ENCODE measurements around the gene ABHD17C.

The ABHD17C gene

GRCh38 chr15:80789296-80789695 is 94.2 kb downstream of the ABHD17C start:
- Histone ChIP-seq H3K9me3 (ENCODE audit: insufficient read depth, low read depth, low read length) (no peaks in the 10 kb centered on the region), H3K4me3 (ENCODE audit: low read length) (no peak overlapping the region), H3K27me3 (ENCODE audit: insufficient read depth, low read length) (no peaks in the 10 kb centered on the region), H3K4me1 (ENCODE audit: insufficient read depth, low read length) (no peaks in the 10 kb centered on the region; the same call in 1 of the 2 replicates), H3K36me3 (ENCODE audit: insufficient read depth, low read length) (no peaks in the 10 kb centered on the region), H3K9ac (ENCODE audit: low read depth, low read length) (no peak overlapping the region), H3K27ac (ENCODE audit: low read depth, low read length) (no peak overlapping the region)
- WGBS, result 76% methylated on average over 3 of the region's 5 CpGs

DNA sequence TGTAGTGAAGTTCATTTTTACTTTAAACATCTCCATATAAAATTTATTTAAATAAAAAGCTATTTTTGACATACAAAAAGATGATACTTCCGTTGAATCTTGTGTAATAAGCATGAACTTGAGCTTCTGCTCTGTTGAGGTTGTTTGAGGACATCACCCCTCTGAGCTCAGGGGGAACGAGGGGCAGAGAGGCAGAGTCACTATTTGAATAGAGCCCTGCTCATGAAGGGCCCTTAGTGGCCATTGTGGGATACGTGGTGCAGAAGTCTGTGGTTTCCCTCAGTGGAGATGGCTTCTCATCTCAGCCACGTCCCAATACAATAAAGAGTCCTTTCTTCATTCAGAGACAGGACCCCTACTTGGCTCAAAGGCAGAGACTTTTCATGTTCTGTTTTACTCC is 94.7 kb downstream of the ABHD17C start:
- Histone ChIP-seq H3K36me3 (ENCODE audit: insufficient read depth, low read length) (no peaks in the 10 kb centered on the region), H3K4me1 (ENCODE audit: insufficient read depth, low read length) (no peaks in the 10 kb centered on the region; the same call in 1 of the 2 replicates), H3K27ac (ENCODE audit: low read depth, low read length) (no peak overlapping the region), H3K9ac (ENCODE audit: low read depth, low read length) (no peak overlapping the region), H3K9me3 (ENCODE audit: insufficient read depth, low read depth, low read length) (no peaks in the 10 kb centered on the region), H3K4me3 (ENCODE audit: low read length) (no peak overlapping the region), H3K27me3 (ENCODE audit: insufficient read depth, low read length) (no peaks in the 10 kb centered on the region)
- 92% methylated on average over 4 of the region's 4 CpGs for WGBS

DNA sequence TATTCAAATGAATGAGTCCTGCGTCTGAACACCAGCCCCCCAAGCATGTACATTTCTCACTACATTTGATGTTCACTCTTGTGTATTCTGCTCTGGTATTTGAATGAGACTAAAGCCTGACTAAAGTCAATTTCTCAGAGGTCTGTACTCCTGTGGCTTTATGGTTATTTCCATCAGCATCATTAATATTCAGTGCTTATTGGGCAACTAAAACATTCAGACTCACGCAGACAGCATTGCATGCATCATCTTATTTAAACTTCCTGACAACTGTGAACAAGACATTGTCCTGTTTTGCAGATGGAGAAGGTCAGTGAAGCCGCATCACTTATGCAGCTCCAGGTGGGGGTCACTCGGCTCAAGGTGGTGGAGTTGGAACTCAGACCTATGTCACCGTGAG is 95.1 kb downstream of the ABHD17C start:
- Histone ChIP-seq H3K36me3 (ENCODE audit: insufficient read depth, low read length) (no peaks in the 10 kb centered on the region), H3K27ac (ENCODE audit: low read depth, low read length) (no peak overlapping the region)

GRCh38 chr15:80791004-80791403 is 95.9 kb downstream of the ABHD17C start:
- no peak overlapping the region for H3K27ac ChIP-seq (ENCODE audit: low read depth, low read length)
- H3K9ac ChIP-seq (ENCODE audit: low read depth, low read length), result no peak overlapping the region
- no peak overlapping the region for H3K4me3 ChIP-seq (ENCODE audit: low read length)
- H3K9me3 ChIP-seq (ENCODE audit: insufficient read depth, low read depth, low read length), result no peaks in the 10 kb centered on the region
- no peaks in the 10 kb centered on the region for H3K27me3 ChIP-seq (ENCODE audit: insufficient read depth, low read length)
- WGBS, result 94% methylated on average over 1 of the region's 1 CpG
- H3K36me3 ChIP-seq (ENCODE audit: insufficient read depth, low read length), result no peaks in the 10 kb centered on the region
- no peaks in the 10 kb centered on the region; the same call in 1 of the 2 replicates for H3K4me1 ChIP-seq (ENCODE audit: insufficient read depth, low read length)

More for the DNA sequence above, 95.1 kb downstream of the ABHD17C start:
- Histone ChIP-seq H3K9me3 (ENCODE audit: insufficient read depth, low read depth, low read length) (no peaks in the 10 kb centered on the region), H3K9ac (ENCODE audit: low read depth, low read length) (no peak overlapping the region), H3K27me3 (ENCODE audit: insufficient read depth, low read length) (no peaks in the 10 kb centered on the region), H3K4me3 (ENCODE audit: low read length) (no peak overlapping the region), H3K4me1 (ENCODE audit: insufficient read depth, low read length) (no peaks in the 10 kb centered on the region; the same call in 1 of the 2 replicates)
- 96% methylated on average over 5 of the region's 5 CpGs for WGBS

DNA sequence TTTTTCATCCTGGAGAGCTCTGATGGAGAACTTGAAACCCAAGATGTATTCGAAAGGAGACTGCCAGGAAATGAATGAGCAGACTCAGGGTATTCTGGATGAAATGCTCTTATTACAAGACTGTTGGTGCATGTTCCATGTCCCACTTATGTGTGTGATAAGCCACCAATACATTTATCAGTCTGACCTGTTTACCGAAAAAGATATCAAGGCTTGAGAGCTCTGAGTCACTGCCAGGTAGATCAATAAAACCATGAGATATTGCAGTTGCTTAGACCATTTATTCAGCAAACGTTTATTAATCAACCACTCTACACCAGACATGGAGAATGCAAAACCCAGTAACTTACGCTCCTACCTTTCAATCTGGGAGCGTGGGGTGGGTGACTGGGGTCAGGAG is 101.3 kb downstream of the ABHD17C start:
- WGBS, result 76% methylated on average over 5 of the region's 5 CpGs
- Histone ChIP-seq H3K9ac (ENCODE audit: low read depth, low read length) (no peak overlapping the region), H3K27me3 (ENCODE audit: insufficient read depth, low read length) (no peaks in the 10 kb centered on the region), H3K36me3 (ENCODE audit: insufficient read depth, low read length) (no peaks in the 10 kb centered on the region), H3K4me1 (ENCODE audit: insufficient read depth, low read length) (no peaks in the 10 kb centered on the region), H3K27ac (ENCODE audit: low read depth, low read length) (no peak overlapping the region), H3K9me3 (ENCODE audit: insufficient read depth, low read depth, low read length) (no peaks in the 10 kb centered on the region), H3K4me3 (ENCODE audit: low read length) (no peak overlapping the region)

DNA sequence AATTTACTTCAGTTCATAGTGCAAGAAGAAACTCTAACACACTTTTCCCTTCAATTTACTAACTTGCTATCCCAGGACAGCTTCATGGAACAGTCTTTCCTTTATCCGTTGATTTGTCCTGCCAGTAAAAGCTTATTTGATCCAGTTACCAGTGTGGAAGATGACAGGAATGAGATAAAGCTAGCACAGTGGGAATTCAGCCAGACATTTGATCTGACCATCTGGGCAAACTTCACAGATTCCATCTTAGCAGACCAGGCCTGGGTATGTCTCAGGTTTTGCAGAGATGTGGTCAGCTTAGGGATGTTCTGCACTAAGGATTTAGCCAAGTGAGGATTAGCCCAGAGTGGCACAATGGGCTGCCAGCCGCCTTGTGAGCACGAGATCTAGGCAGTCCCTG is 103.8 kb downstream of the ABHD17C start:
- Histone ChIP-seq H3K4me3 (ENCODE audit: low read length) (no peak overlapping the region), H3K36me3 (ENCODE audit: insufficient read depth, low read length) (no peaks in the 10 kb centered on the region), H3K4me1 (ENCODE audit: insufficient read depth, low read length) (no peaks in the 10 kb centered on the region), H3K9ac (ENCODE audit: low read depth, low read length) (no peak overlapping the region), H3K27ac (ENCODE audit: low read depth, low read length) (no peak overlapping the region), H3K9me3 (ENCODE audit: insufficient read depth, low read depth, low read length) (no peaks in the 10 kb centered on the region), H3K27me3 (ENCODE audit: insufficient read depth, low read length) (no peaks in the 10 kb centered on the region)
- 89% methylated on average over 3 of the region's 3 CpGs for WGBS

GRCh38 chr15:80800067-80800466 is 105.0 kb downstream of the ABHD17C start:
- WGBS, result 75% methylated on average over 5 of the region's 5 CpGs
- no peaks in the 10 kb centered on the region for H3K9me3 ChIP-seq (ENCODE audit: insufficient read depth, low read depth, low read length)
- H3K27me3 ChIP-seq (ENCODE audit: insufficient read depth, low read length), result 0 out of 2 replicates have a peak, but pooled peaks cover 6% of the 10 kb centered on the region
- H3K9ac ChIP-seq (ENCODE audit: low read depth, low read length), result no peak overlapping the region
- H3K4me1 ChIP-seq (ENCODE audit: insufficient read depth, low read length), result peaks cover 8% of the 10 kb centered on the region; the same call in 1 of the 2 replicates
- H3K4me3 ChIP-seq (ENCODE audit: low read length), result no peak overlapping the region
- no peaks in the 10 kb centered on the region for H3K36me3 ChIP-seq (ENCODE audit: insufficient read depth, low read length)
- H3K27ac ChIP-seq (ENCODE audit: low read depth, low read length), result no peak overlapping the region

- no peak overlapping the region for H3K4me3 ChIP-seq (ENCODE audit: low read length)
- peaks cover 15% of the 10 kb centered on the region; the same call in 1 of the 2 replicates for H3K4me1 ChIP-seq (ENCODE audit: insufficient read depth, low read length)
- H3K36me3 ChIP-seq (ENCODE audit: insufficient read depth, low read length), result no peaks in the 10 kb centered on the region
- WGBS, result 91% methylated on average over 10 of the region's 10 CpGs
- H3K27ac ChIP-seq (ENCODE audit: low read depth, low read length), result no peak overlapping the region
- H3K9me3 ChIP-seq (ENCODE audit: insufficient read depth, low read depth, low read length), result no peaks in the 10 kb centered on the region
- no peak overlapping the region for H3K9ac ChIP-seq (ENCODE audit: low read depth, low read length)
- H3K27me3 ChIP-seq (ENCODE audit: insufficient read depth, low read length), result 0 out of 2 replicates have a peak, but pooled peaks cover 6% of the 10 kb centered on the region
Measured at GRCh38 chr15:80801891-80802680, 107.0 kb downstream of the ABHD17C start.

- WGBS, result 93% methylated on average over 7 of the region's 7 CpGs
- H3K27ac ChIP-seq (ENCODE audit: low read depth, low read length), result no peak overlapping the region
Measured at GRCh38 chr15:80803580-80804525, 108.7 kb downstream of the ABHD17C start.

DNA sequence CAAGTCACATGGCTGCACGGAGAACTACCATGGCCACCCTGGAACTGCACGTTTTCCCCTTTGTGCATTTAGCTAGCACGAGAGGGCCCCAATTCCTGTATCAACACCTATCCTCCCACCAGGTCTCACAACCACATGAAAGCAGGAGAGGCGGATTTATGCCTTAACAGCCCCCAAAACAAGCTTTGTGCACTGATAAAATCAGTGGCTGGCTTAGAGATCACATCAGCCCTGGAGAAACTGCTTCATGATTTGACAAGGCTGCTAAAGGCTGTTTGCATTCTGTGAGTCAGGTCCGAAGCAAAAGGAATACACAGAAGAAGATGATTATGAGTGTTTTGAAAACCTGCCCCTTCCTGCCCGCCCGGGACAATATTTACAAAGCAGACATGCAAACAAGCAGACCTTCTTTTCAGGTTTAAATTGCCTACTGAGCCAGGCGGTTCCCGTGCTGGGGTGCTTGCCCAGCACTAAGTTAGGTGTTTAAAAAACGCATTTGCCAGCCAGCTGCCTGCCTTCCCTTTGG is 109.9 kb downstream of the ABHD17C start:
- H3K9ac ChIP-seq (ENCODE audit: low read depth, low read length), result no peak overlapping the region
- H3K9me3 ChIP-seq (ENCODE audit: insufficient read depth, low read depth, low read length), result no peaks in the 10 kb centered on the region
- H3K4me3 ChIP-seq (ENCODE audit: low read length), result no peak overlapping the region
- H3K27ac ChIP-seq (ENCODE audit: low read depth, low read length), result no peak overlapping the region
- H3K27me3 ChIP-seq (ENCODE audit: insufficient read depth, low read length), result 0 out of 2 replicates have a peak, but pooled peaks cover 6% of the 10 kb centered on the region
- no peaks in the 10 kb centered on the region for H3K36me3 ChIP-seq (ENCODE audit: insufficient read depth, low read length)
- H3K4me1 ChIP-seq (ENCODE audit: insufficient read depth, low read length), result peaks cover 15% of the 10 kb centered on the region; the same call in 1 of the 2 replicates
- WGBS, result 44% methylated on average over 10 of the region's 10 CpGs

More at GRCh38 chr15:80803580-80804525, 108.7 kb downstream of the ABHD17C start:
- no peak overlapping the region for H3K4me3 ChIP-seq (ENCODE audit: low read length)
- H3K27me3 ChIP-seq (ENCODE audit: insufficient read depth, low read length), result 0 out of 2 replicates have a peak, but pooled peaks cover 6% of the 10 kb centered on the region
- no peak overlapping the region for H3K9ac ChIP-seq (ENCODE audit: low read depth, low read length)
- no peaks in the 10 kb centered on the region for H3K9me3 ChIP-seq (ENCODE audit: insufficient read depth, low read depth, low read length)
- no peaks in the 10 kb centered on the region for H3K36me3 ChIP-seq (ENCODE audit: insufficient read depth, low read length)
- H3K4me1 ChIP-seq (ENCODE audit: insufficient read depth, low read length), result peaks cover 15% of the 10 kb centered on the region; the same call in 1 of the 2 replicates

Data from HUES64 (cell line).